Endodermal cell (in vitro differentiated cells): ENCODE results near the gene HACE1. TPM values are rescaled to one million over a fixed set of nuclear protein-coding genes. Genes with fewer than 3 reads are reported as not detected.

ENCODE experiments used
- DNase-seq: peaks from one replicate; pipeline ENCODE4 v3.0.0-alpha.2; 2017
- H3K27ac ChIP-seq: 2 replicates; pipeline ENCODE4 v1.5.1; 2013; ENCODE audit warnings: mild to moderate bottlenecking, low read depth, low read length, moderate library complexity
- H3K27me3 ChIP-seq: 2 replicates; pipeline ENCODE4 v1.6.1; 2013; ENCODE audit warnings: mild to moderate bottlenecking, low read length, moderate library complexity; ENCODE audit not compliant: insufficient read depth, control insufficient read depth, poor library complexity, severe bottlenecking
- H3K36me3 ChIP-seq: 2 replicates; pipeline ENCODE4 v1.7.0; 2013; ENCODE audit warnings: mild to moderate bottlenecking, low read length, moderate library complexity; ENCODE audit not compliant: control insufficient read depth, insufficient read depth
- H3K4me1 ChIP-seq: one replicate; pipeline ENCODE4 v1.7.0; 2013; ENCODE audit warnings: low read length; ENCODE audit not compliant: control insufficient read depth, insufficient read depth
- H3K4me3 ChIP-seq: 2 replicates; pipeline ENCODE4 v1.5.1; 2013; ENCODE audit warnings: mild to moderate bottlenecking, low read length, moderate library complexity
- H3K9ac ChIP-seq: 2 replicates; pipeline ENCODE4 v1.6.1; 2013; ENCODE audit warnings: mild to moderate bottlenecking, low read length, moderate library complexity; ENCODE audit not compliant: poor library complexity, severe bottlenecking; ENCODE audit errors: extremely low read depth
- H3K9me3 ChIP-seq: 2 replicates; pipeline ENCODE4 v1.6.1; 2013; ENCODE audit warnings: mild to moderate bottlenecking, low read length, moderate library complexity; ENCODE audit not compliant: control insufficient read depth
- H3K27ac Mint-ChIP-seq: 2 replicates; pipeline ENCODE4 v1.8.0; 2020; ENCODE audit warnings: mixed read lengths
- H3K27me3 Mint-ChIP-seq: 2 replicates; pipeline ENCODE4 v1.8.0; 2021; ENCODE audit warnings: mild to moderate bottlenecking, mixed read lengths; ENCODE audit not compliant: insufficient read depth
- H3K36me3 Mint-ChIP-seq: 2 replicates; pipeline ENCODE4 v1.8.0; 2020; ENCODE audit warnings: low read depth, mixed read lengths
- H3K4me1 Mint-ChIP-seq: 2 replicates; pipeline ENCODE4 v1.8.0; 2020; ENCODE audit warnings: mixed read lengths
- H3K4me3 Mint-ChIP-seq: 2 replicates; pipeline ENCODE4 v1.8.0; 2020; ENCODE audit warnings: mild to moderate bottlenecking, moderate library complexity, mixed read lengths
- H3K9me3 Mint-ChIP-seq: 2 replicates; pipeline ENCODE4 v1.8.0; 2020; ENCODE audit warnings: mild to moderate bottlenecking, mixed read lengths
- WGBS, 2 experiments: methylation state at CpG; one replicate each; pipeline versions ENCODE4 v1.1.5 to v1.1.7; 2013; ENCODE audit warnings: missing lambda C conversion rate in 2 of 2, mixed read lengths in 1 of 2; ENCODE audit not compliant: insufficient coverage in 1 of 2, insufficient read length in 1 of 2; 5-methylcytosine and 5-hydroxymethylcytosine counted together
- total RNA-seq, 2 donors: library from RNA; stranded (reverse); fragmentation: NEBNext Ultra II Directional in 1 of 2; extraction: Animal tissue kit (Norgen Biotek cat#: 25700) in 1 of 2; gene quantifications; 2 replicates in 1 of 2; 3 replicates in 1 of 2; pipeline ENCODE4 v1.2.1, GENCODE V29; 2021
- TF ChIP-seq, protein P1 (sequence below): fragments of 200-600 bp; sonication (generic); conservative IDR thresholded peaks from 2 replicates; pipeline ENCODE4 v1.5.0; 2021; ENCODE audit warnings: antibody characterized with exemption, mild to moderate bottlenecking

HACE1 gene
- total RNA-seq, 2 donors from 2014 or later: 23.7 to 30.1 TPM

DNA sequence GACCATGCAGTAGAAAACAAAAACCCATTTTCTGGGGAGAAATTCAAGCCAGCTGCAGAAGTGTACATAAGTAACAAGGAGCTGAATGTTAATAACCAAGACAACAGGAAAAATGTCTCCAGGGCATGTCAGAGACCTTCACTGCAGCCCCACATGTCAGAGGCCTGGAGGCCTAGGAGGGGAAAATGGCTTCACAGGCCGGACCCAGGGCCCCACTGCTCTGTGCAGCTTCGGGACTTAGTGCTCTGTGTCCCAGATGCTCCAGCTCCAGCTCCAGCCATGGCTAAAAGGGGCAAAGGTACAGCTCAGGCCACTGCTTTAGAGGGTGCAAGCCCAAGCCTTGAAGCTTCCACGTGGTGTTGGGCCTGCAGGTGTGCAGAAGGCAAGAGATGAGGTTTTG, 43.6 kb downstream of the HACE1 start:
- no peak overlapping the region for H3K9ac ChIP-seq
- no peak for DNase-seq
- no peaks in the 10 kb centered on the region for H3K27me3 Mint-ChIP-seq
- peaks cover 5% of the 10 kb centered on the region for H3K36me3 ChIP-seq
- TF ChIP-seq, protein P1, sequence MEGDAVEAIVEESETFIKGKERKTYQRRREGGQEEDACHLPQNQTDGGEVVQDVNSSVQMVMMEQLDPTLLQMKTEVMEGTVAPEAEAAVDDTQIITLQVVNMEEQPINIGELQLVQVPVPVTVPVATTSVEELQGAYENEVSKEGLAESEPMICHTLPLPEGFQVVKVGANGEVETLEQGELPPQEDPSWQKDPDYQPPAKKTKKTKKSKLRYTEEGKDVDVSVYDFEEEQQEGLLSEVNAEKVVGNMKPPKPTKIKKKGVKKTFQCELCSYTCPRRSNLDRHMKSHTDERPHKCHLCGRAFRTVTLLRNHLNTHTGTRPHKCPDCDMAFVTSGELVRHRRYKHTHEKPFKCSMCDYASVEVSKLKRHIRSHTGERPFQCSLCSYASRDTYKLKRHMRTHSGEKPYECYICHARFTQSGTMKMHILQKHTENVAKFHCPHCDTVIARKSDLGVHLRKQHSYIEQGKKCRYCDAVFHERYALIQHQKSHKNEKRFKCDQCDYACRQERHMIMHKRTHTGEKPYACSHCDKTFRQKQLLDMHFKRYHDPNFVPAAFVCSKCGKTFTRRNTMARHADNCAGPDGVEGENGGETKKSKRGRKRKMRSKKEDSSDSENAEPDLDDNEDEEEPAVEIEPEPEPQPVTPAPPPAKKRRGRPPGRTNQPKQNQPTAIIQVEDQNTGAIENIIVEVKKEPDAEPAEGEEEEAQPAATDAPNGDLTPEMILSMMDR: no peak
- WGBS, 2 experiments: 93 to 100% methylated on average over 2 to 3 of the region's 3 CpGs
- H3K36me3 Mint-ChIP-seq: peaks cover 29% of the 10 kb centered on the region
- H3K4me3 Mint-ChIP-seq: no peak overlapping the region
- H3K9me3 Mint-ChIP-seq: peaks cover 13% of the 10 kb centered on the region
- no peak overlapping the region for H3K27ac Mint-ChIP-seq
- no peaks in the 10 kb centered on the region for H3K27me3 ChIP-seq
- no peaks in the 10 kb centered on the region for H3K4me1 Mint-ChIP-seq
- H3K4me1 ChIP-seq: no peaks in the 10 kb centered on the region
- H3K27ac ChIP-seq: no peak overlapping the region
- no peak overlapping the region for H3K4me3 ChIP-seq
- peaks cover 5% of the 10 kb centered on the region for H3K9me3 ChIP-seq

DNA sequence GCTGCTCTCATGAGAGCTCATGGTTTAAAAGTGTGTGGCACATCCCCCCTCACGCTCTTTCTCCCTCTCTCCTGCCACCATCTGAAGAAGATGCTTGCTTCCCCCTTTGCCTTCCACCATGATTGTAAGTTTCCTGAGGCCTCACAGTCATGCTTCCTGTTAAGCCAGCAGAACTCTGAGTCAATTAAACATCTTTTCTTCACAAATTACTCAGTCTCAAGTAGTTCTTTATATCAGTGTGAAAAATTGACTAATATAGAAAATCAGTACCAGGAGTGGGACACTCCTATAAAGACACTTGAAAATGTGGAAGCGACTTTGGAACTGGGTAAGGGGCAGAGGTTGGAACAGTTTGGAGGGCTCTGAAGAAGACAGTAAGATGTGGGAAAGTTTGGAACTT, 45.0 kb downstream of the HACE1 start:
- Histone ChIP-seq H3K27me3 (no peaks in the 10 kb centered on the region), H3K9ac (no peak overlapping the region), H3K4me1 (no peaks in the 10 kb centered on the region), H3K9me3 (no peaks in the 10 kb centered on the region), H3K4me3 (no peak overlapping the region), H3K36me3 (no peaks in the 10 kb centered on the region), H3K27ac (no peak overlapping the region)
- 80 to 92% methylated on average over 2 of the region's 2 CpGs for WGBS, 2 experiments
- no peak overlapping the region for H3K27ac Mint-ChIP-seq
- peaks cover 2% of the 10 kb centered on the region for H3K4me1 Mint-ChIP-seq
- DNase-seq: no peak
- TF ChIP-seq, protein P1: no peak
- peaks cover 4% of the 10 kb centered on the region for H3K9me3 Mint-ChIP-seq
- H3K4me3 Mint-ChIP-seq: no peak overlapping the region
- peaks cover 18% of the 10 kb centered on the region for H3K36me3 Mint-ChIP-seq
- no peaks in the 10 kb centered on the region for H3K27me3 Mint-ChIP-seq

DNA sequence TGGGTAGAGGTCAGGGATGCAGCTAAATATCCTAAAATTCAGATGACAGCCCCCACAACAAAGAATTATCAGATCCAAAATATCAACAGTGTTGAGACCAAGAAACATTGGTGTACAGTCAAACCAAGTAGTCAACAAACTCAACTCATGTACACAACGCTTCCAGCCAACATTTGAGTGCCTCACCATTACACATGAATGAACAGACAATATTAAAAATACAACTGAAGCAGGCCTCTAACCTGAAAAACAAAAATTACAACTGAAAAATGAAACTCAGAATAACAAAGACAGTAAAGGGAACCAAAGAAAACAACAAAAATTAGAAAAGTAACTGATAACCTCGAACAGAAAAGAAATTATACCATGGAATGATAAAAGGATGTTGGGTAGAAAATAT, 46.2 kb downstream of the HACE1 start:
- Mint-ChIP-seq H3K36me3 (peaks cover 14% of the 10 kb centered on the region), H3K4me1 (peaks cover 2% of the 10 kb centered on the region), H3K4me3 (no peak overlapping the region), H3K9me3 (no peaks in the 10 kb centered on the region), H3K27ac (no peak overlapping the region), H3K27me3 (no peaks in the 10 kb centered on the region)
- H3K36me3 ChIP-seq: no peaks in the 10 kb centered on the region
- no peak overlapping the region for H3K27ac ChIP-seq
- 91 to 99% methylated on average over 1 to 2 of the region's 2 CpGs for WGBS, 2 experiments
- H3K4me3 ChIP-seq: no peak overlapping the region
- TF ChIP-seq, protein P1: no peak
- no peaks in the 10 kb centered on the region for H3K9me3 ChIP-seq
- no peaks in the 10 kb centered on the region for H3K27me3 ChIP-seq
- no peak for DNase-seq
- H3K9ac ChIP-seq: no peak overlapping the region
- no peaks in the 10 kb centered on the region for H3K4me1 ChIP-seq
